ENCODE measurements around the gene FLNB.
"Not testable (repeated sequence)": the region's sequence is repeated elsewhere in the genome, so short reads cannot be mapped to it uniquely, and the experiment has no call there.

The FLNB gene

DNA sequence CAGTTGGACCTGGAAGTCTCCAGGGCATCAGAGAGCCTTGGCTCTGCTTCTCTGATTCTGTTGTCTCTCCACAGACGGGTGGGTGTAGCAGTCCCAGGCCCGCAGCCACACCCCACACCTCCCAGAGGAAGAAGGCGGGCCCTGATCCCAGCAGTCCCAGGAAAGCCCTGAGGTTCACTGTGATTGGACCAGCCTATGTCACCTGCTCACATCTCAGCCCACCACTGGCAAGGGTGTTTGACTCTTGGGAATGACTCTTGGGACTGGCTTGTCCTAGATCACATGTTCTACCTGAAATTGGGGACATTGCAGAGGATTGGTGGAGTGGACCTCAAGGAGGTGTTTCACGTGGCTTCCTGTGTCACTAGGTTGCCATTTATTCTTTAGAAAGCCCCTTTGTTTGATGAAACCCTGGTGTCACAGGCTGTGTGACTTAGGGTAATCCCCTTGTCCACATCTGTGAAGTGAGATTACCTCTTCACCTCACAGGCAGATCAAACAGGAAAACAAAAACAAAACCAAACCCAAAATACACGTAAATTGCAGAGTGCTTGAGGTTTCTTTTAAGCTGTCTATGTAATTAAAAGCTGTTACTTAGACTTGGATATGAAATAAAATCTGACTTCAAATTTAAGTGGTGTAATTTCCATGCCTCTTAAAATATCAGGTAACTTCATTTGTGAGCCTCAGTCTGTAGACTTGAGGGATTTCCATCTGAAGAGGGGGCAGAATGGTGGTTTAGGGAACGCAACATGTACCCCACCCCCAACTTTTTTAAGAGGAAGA lies 26.7 kb downstream of the FLNB start:
- DNase-seq, result peak; percentile 39

DNA sequence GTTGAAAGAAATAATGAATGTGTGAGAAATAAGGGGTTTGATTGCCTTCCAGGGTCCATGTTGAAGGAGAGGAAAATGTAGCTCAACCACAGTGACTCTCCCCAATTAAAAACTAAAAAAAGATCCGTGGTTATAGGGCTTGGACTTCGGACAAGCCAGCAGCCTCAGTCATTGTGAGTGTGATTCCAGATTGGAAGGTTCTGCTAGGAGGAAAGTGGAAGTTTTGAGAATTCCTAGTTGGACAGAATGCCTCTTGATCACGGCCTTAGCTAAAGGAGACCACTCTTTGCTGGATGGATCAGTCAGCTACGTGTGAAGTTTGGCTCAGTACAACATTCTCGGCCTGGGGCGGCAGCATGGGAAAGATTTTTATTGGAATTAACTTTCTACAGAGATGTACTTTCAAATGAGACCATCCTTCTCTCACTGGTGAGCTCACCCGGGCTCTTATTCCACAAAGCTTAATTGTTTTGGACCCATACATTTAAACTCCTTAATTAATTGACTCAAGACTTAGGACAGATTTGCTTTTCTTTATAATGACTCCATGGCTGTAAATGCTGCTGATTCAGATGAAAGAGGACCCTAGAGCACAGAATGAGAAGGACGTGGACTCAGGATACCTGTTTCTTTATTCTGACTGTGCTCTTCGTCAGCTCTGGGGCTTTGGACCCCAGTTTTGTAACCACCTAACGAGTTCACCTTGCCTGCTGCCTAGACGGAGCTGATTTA lies 27.5 kb downstream of the FLNB start:
- DNase-seq, result no peak

DNA sequence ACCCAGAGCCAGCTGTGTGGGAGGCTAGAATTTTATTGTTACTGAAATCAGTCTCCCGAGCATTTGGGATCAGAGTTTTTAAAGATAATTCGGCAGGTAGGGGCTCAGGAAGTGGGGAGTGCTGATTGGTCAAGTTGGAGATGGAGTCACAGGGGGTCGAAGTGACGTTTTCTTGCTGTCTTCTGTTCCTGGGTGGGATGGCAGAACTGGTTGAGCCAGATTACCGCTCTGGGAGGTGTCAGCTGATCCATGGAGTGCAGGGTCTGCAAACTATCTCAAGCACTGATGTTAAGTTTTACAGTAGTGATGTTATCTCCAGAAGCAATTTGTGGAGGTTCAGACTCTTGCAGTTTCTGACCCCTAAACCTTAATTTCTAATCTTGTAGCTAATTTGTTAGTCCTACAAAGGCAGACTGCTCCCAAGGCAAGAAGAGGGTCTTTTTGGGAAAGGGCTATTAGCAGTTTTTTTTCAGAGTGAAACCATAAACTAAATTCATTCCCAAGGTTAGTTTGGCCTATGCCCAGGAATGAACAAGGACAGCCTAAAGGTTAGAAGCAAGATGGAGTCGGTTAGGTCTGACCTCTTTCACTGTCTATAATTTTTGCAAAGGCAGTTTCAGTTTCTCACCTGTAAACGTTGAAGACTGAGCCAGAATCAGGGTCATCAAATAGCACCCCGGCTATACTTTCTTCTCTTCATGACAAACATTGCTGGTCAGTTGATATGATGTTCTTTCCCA lies 28.2 kb downstream of the FLNB start:
- DNase-seq, result no peak

DNA sequence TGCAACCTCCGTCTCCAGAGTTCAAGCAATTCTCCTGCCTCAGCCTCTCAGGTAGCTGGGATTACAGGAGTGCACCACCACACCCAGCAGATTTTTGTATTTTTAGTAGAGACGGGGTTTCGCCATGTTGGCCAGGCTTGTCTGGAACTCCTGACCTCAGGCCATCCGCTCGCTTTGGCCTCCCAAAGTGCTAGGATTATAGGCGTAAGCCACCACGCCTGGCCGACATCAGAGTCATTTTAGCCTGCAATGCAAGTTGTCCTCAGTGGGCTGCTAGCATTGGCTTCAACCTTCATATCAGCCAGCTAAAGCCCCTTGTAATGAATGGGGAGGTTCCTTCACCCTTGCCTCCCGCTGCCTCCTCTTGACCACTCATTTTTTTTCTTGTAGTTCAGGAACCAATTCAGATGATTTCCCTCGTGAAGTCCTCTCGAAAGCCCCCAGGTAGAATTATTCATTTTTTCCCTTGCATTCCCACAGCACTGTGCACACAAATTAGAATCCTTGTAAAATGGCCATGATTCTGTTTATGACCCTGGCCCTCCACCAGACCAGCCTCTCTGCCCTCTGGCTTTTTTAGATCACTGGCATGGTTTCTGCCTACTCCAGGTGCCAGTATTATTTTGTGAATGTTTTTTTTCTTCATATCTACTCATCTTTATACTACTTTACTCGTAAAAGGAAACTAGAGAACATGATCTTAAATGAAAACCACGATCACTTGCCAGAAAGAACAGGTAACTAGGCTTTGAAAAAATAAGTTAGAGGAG lies 29.1 kb downstream of the FLNB start:
- DNase-seq, result no peak

DNA sequence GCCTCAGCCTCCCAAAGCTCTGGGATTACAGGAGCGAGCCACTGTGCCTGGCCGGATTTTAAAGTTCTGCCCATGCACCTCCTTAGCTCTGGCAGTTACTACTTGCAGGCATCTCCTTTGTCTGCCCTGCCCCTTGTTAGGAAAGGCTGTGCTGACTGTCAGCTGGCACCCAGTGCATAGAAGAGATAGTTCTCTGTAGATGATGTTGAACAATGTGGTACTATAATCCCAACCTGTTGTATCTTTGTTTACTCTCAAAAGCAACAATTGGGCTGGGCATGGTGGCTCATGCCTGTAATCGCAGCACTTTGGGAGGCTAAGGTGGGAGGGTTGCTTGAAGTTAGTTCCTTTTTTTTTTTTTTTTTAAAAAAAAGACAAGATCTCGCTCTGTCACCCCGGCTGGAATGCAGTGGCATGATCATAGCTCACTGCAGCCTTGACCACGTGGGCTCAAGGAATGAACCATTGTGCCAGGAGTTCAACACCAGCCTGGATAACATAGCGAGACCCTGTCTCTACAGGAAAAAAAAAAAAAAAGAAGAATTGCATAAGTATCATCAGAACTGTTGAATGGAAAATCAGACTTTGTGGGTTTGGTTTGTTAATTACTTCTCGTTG lies 30.6 kb downstream of the FLNB start:
- no peak for DNase-seq

DNA sequence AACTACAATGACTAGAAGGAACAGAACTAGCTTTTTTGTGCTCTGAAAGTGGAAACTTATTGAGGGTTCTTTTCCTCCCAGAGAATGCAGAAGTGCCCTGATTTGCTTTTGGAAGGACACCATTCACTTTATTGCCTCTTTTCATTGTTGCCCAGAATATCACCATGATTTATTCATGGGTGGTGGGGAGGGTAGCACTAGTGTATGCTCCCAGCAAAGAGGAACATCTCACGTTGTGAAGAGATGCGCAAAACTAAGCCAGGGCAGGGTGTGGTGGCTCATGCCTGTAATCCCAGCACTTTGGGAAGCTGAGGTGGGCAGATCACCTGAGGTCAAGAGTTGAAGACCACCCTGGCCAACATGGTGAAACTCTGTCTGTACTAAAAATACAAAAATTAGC lies 31.4 kb downstream of the FLNB start:
- DNase-seq, result no peak

DNA sequence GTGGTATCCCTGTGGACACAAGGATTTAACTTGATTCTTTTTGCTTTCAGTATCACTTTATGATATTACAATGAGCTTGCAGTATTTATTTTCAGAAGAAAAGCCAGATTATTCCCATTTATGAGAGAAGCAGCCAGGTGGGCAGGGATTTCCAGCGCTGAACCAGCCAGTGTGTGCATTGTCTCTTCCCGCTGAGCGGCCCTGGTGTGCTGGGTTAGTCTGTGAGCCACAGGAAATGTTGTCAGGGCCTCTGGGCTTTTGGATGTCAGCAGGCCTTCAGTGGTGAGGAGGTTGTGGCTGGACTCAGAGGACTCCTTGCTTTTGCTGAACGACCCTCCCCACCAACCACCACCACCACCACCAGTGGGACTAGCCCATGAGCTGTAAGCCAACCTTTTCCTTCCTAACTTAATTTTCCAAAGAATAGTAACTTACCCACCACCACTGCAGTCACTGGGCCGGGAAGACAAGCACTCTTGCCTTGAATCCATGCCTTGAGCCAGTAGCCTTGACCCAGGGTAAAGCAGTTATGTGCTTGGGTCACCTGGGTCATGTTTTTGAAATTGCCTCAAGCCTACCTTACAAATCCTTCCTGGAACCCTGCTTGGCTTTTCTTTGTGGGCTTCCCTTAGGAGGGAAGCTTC lies 33.1 kb downstream of the FLNB start:
- DNase-seq, result no peak

DNA sequence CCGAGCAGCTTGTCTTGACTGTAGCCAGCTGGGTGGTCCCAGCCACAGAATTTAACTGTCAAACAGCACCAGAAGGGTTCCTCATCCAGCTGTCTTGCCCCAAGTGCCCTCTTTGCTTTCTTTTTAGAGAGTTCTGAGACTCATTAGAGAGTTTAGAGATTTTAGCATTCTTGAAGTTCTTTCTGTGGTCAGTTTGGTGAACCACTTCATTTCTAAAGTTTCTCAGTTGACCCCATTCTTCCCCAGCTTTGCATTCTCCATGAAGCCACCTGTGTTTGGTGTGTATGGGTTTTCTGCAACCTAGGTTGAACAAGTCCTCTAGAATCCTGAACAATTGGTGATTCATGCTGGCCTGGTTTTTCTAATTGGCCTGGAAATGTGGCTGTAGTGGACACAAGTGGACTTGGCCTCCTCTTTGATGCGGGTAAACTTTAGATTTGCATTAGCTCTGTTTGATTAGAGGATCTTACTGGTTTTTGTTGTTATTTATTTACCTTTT lies 33.7 kb downstream of the FLNB start:
- no peak for DNase-seq

DNA sequence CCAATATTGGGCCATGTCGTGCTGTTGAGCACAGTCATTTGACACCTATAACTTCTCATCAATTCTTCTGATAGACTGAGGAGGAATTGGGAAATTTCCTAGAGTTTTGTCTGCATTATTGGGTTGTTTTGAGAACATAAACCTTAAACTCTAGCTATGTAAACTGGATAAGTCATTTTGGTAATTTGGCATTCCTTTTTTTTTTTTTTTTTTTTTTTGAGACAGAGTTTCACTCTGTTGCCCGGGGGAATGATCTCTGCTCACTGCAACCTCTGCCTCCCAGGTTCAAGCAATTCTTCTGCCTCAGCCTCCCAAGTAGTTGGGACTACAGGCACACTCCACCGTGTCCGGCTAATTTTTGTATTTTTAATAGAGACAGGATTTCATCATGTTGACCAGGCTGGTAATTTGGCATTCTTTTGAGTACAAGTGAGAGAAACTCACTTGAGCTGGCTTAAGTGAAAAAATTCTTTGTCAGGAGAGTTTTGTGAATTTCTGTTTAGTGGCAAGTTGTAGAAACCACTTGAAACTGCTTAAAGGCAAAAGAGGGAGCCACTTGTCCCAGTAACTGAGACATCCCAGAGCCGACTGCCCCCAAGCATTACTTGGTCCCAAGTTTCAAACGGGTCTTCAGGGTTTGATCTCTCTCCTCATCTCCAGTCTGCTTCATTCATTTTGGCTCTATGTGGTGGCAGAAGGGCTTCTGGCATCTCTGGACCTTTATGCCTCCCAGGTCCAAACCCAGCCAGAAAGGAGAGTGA lies 34.9 kb downstream of the FLNB start:
- no peak for DNase-seq

DNA sequence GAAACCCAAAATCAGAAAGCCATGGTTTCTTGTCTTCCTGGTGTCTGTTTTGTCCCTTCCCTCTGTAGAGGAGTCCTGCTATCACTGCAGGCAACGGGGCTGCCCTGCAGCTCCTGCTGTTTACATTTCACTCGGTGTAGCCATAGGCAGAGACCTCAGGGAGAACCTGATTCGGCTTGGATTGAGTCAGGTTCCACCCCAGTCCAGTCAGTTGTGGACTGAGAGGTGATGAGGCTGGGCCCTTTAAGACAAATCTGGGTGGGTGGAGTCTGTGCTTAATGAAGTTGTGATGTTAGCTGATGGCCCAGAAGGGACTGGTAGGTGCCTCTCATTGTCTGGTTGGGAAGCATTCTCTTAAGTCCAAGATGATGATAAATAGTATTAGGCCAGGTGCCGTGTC lies 35.7 kb downstream of the FLNB start:
- DNase-seq, result no peak

DNA sequence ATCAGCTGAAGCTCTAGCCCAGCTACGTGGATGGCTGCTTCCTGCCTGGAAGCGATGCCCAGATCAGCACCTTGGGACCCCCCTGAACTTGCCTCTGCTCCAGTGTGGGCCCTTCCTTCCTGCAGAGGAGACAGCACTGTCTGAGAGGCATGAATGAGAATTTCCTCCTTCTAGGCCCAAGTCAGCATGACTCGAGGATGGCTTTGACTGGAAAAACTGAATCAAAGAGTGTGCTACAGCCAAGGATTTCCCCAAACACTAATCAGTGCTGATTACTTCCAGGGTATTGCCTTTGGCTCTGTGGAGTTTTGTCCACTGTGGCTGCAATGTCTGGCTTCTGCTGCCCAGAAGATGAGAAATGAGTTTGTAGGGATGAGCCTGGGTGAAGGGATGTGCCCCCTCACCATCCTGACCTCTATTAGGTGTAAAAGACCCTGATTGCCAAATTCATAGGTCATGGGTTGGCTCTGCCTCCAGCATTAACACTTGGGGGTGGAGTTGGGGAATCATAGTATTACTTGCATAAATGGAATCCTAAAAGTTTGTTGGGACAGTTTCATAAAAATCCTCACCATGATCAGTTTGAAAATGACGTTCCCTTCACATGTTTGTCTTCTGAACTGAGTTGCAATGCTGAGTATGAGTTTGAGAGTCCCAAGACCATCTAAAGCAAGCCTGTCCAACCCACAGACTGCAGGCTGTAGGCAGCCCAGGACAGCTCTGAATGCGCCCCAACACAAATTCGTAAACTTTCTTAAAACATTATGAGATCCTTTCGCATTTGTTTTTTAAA lies 36.7 kb downstream of the FLNB start:
- DNase-seq, result no peak

DNA sequence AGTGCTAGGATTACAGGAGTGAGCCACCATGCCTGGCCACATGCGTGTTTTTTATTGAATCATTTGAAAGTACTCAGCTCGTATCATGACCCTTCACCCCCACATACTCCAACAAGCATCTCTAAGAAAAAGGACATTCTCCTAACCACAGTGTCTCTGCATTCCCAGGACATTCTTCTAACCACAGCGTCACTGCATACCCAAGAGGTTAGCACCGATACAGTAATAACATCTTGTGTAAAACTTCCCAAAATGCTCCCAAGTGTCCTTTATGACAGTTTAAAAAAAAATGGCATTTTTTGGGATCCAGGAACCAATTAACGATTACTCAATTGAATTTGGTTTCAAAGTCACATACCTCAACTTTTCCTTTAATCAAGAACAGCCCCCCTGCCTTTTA lies 39.6 kb downstream of the FLNB start:
- DNase-seq, result no peak

DNA sequence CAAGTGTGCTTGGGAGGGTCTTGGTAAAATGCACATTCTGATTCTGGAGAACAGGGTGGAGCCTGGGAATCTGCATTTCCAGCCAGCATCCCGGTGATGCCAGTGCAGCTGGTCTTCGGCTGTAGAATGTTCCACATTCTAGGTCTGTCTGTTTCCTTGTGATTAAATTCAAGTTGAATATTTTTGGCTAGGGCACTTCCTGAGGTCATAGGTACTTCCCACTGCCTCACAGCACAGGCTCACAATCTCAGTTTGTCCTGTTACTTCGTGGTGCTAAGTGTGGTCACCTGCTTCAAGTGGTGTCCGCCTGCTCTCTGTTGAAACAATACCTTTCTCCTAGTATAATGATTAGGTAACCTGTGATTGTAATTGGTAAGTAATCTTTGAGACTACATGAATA lies 40.1 kb downstream of the FLNB start:
- DNase-seq, result no peak

DNA sequence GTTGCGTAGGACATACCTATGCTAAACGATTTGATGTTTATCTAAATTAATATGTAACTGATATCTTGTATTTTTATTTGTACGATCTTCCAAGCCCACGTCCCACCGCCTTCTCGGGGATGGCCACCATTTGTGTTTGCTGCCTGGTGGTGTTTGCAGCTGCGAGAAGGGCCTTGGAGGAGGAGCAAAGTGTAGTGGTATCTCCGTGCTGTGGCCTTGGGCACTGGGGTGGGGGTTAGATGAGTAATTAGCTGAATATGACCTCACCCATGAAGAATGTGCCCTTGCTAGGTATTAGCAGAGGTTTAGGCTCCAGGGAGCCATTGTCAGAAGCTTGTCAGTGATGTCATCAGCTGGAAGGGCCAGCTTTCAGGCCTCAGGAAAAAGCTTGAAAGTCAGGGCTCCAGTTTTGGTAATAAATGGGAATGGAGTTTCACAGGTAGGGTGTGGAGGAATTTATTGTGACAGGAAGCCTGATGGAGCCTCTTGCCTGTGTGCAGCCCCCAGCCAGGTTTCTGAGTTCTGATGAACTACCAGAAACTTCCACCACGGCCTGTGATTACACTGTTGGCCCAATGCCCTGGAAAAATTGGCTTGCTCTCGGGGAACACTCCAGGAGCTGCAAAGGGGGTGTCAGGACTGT lies 41.0 kb downstream of the FLNB start:
- DNase-seq, result no peak

DNA sequence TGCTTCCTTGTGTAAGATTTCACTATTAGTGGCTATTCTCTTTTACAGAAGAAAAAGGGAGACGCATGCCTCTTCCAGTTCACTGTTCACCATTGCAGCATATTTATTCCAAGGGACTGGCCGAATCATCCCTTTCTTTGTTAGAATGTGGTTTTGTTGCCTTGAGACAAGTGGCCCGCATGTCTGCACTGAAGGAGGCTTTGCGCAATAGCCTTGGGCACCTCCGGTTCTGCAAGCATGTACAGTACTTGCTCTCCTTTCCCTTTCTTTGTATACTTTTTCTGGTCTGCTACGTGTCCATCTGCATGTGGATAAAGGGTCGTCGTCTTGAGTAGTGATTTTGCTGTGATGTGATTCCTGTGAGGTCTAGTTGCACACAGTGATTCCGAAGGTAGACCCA lies 43.0 kb downstream of the FLNB start:
- DNase-seq, result no peak

DNA sequence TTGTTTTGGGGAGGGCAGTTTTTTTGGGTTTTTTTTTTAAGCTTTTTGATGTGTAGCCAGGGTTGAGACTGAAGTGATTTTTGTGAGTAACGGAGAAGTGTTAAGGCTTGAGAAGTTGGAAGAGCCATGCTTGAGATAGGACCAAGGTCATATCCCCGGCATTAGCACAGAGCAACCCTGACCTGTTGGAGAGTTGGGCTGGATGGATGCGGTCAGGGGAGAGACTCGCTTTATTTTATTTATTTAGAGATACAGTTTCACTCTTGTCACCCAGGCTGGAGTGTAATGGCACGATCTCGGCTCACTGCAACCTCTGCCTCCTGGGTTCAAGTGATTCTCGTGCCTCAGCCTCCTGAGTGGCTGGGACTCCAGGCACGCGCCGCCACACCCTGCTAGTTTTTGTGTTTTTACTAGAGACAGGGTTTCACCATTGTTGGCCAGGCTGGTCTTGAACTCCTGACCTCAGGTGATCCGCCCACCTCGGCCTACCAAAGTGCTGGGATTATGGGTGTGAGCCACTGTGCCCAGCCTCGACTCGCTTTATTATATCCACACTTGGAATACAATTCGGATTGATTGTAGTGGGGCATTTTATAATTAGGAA lies 43.5 kb downstream of the FLNB start:
- not testable (repeated sequence) for DNase-seq

DNA sequence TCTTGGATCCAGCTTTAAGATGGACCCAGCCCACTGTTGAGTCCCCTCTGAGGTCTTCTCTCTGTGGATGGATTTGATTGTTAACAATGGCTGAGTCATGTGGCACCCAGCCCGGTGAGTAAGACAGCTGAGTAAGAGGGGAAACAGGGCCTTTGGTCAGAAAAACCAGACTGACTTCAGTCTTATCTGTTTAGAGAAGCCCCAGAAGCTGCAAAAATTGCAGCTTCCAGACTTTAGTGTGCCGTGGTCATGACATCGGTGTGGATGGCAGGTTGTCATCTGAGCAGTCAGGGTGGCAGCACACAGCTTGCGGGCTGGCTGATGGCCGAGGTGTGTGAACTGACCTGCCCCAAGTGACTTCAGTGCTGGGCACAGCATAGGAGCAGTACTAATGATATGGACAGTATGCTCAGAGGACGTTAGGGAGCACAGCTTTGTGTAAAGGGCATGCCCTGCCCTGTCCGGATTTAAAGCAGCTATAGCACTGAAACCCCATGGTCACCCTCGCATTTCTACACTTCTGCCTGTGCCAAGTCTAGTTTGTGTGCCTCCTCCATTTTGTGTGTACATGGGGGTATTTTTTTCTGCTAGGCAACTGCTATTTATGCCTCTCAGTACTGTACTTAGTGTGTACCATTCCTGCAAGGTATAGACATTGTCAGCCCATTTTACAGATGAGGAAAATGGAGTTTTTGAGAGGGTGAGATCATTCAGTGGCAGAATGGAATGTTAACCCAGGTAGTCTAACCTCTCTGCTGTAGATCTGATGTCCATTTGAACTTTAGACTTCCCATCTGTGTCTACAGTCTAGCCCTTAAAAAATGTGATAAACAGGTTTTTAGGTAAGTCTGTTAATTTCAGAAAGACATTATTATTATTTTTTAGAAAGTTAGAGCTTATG lies 44.4 kb downstream of the FLNB start:
- peak; percentile 70 for DNase-seq

DNA sequence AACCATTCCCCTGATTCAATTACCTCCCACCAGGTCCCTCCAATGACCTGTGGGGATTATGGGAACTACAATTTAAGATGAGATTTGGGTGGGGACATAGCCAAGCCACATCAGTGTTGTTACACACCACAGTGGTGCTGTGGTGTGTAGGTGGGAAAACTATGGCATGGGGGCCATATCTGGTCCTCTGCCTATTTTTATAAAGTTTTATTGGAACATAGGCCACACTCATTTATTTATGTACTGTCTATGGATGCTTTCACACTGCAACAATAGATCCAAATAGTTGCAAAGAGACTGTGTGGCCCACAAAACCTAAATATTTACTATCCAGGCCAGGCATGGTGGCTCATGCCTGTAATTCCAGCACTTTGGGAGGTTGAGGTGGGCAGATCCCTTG lies 46.4 kb downstream of the FLNB start:
- DNase-seq, result no peak
